Tibial artery (tissue), 4 donors: ENCODE measurements around the gene KIF26B.

ENCODE experiments used
- DNase-seq, 2 donors: peaks; one replicate each; pipeline ENCODE4 v3.0.0-alpha.2; 2019
- H3K27ac ChIP-seq, 2 donors: fragments of 200-600 bp; sonication (generic) in 1 of 2; 1 replicate in 1 of 2; 2 replicates in 1 of 2; pipeline ENCODE4 v1.5.1; 2018 to 2019; ENCODE audit warnings: mild to moderate bottlenecking in 1 of 2
- H3K27me3 ChIP-seq, 2 donors: fragments of 200-600 bp; sonication (generic) in 1 of 2; one replicate each; pipeline versions ENCODE4 v1.5.1 to v1.6.0; 2016 to 2019
- H3K36me3 ChIP-seq, 3 donors: fragments of 200-600 bp; sonication (generic) in 2 of 3; one replicate each; pipeline ENCODE4 v1.5.1; 2016 to 2019; ENCODE audit warnings: mild to moderate bottlenecking in 2 of 3
- H3K4me1 ChIP-seq, 4 donors: fragments of 200-600 bp; sonication (generic) in 2 of 4; 1 replicate in 3 of 4; 2 replicates in 1 of 4; pipeline ENCODE4 v1.5.1; 2016 to 2019
- H3K4me3 ChIP-seq, 2 donors: fragments of 200-600 bp; sonication (generic) in 1 of 2; 1 replicate in 1 of 2; 2 replicates in 1 of 2; pipeline ENCODE4 v1.5.1; 2018 to 2019; ENCODE audit warnings: mild to moderate bottlenecking in 2 of 2
- H3K9me3 ChIP-seq, 3 donors: fragments of 200-600 bp; sonication (generic) in 1 of 3; one replicate each; pipeline ENCODE4 v1.5.1; 2016 to 2019
- intact Hi-C: fragments of 100-400 bp; cut with DNase I; formaldehyde crosslinking; loops from one replicate; pipeline ENCODE4 v1.15.0; 2023; ENCODE audit warnings: low total_unique reads
- TF ChIP-seq, protein P1 (sequence below), 2 experiments: fragments of 200-600 bp in 1 of 2; fragments of 450-650 bp in 1 of 2; IDR thresholded peaks; one replicate each; pipeline ENCODE4 v1.5.1; 2017 to 2019; ENCODE audit warnings: antibody characterized with exemption in 2 of 2, mild to moderate bottlenecking in 1 of 2, moderate library complexity in 1 of 2

The KIF26B gene

DNA sequence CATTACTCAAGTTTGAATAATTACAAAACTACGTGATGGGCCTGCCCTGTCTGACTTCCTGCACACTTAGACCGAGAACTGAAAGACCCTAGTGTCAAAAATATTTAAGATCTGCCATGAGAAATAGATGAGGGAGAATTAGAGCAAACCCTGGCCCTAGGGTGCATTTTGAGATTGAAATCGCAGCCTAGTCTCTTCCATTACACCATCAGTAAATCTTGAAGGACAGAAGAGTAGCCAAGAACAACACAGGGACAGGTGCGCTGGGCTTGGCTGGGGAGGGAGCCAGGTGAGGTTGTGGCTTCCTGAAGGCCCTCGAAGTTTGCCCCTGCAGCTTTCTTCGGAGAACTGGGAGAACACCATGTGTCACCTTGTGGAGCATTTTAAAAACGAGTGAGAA is 36.7 kb upstream of the KIF26B start:
- intact Hi-C loops, result no loop called here
- Histone ChIP-seq H3K4me3 (no peak overlapping the region), H3K27me3 (no peaks in the 10 kb centered on the region), H3K4me1 (no peaks in the 10 kb centered on the region), H3K9me3 (no peaks in the 10 kb centered on the region), H3K27ac (no peak overlapping the region), H3K36me3 (peaks cover 3 to 11% (median 8%) of the 10 kb centered on the region in 3 donors)
- TF ChIP-seq, protein P1, sequence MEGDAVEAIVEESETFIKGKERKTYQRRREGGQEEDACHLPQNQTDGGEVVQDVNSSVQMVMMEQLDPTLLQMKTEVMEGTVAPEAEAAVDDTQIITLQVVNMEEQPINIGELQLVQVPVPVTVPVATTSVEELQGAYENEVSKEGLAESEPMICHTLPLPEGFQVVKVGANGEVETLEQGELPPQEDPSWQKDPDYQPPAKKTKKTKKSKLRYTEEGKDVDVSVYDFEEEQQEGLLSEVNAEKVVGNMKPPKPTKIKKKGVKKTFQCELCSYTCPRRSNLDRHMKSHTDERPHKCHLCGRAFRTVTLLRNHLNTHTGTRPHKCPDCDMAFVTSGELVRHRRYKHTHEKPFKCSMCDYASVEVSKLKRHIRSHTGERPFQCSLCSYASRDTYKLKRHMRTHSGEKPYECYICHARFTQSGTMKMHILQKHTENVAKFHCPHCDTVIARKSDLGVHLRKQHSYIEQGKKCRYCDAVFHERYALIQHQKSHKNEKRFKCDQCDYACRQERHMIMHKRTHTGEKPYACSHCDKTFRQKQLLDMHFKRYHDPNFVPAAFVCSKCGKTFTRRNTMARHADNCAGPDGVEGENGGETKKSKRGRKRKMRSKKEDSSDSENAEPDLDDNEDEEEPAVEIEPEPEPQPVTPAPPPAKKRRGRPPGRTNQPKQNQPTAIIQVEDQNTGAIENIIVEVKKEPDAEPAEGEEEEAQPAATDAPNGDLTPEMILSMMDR (IDR thresholded peaks at IDR 0.05), result no peak
- DNase-seq, result no peak

- Histone ChIP-seq H3K36me3 (peaks cover 4 to 19% (median 8%) of the 10 kb centered on the region in 3 donors), H3K27me3 (no peaks in the 10 kb centered on the region), H3K27ac (no peak overlapping the region), H3K4me1 (no peaks in the 10 kb centered on the region), H3K4me3 (no peak overlapping the region), H3K9me3 (no peaks in the 10 kb centered on the region)
- no peak for DNase-seq
- TF ChIP-seq, protein P1 (IDR thresholded peaks at IDR 0.05), result no peak
- intact Hi-C loops, result no loop called here
Observed at GRCh38 chr1:245118806-245119205, 36.0 kb upstream of the KIF26B start.

GRCh38 chr1:245121523-245121922 is 33.3 kb upstream of the KIF26B start:
- Histone ChIP-seq H3K27ac (no peak overlapping the region), H3K27me3 (peaks cover 0 to 3% of the 10 kb centered on the region in 2 donors), H3K4me1 (no peaks in the 10 kb centered on the region), H3K4me3 (no peak overlapping the region), H3K9me3 (no peaks in the 10 kb centered on the region), H3K36me3 (peaks cover 4 to 34% (median 8%) of the 10 kb centered on the region in 3 donors)
- DNase-seq, result peak in 1 of 2 donors; percentile 21
- intact Hi-C loops, result no loop called here
- TF ChIP-seq, protein P1 (IDR thresholded peaks at IDR 0.05), result no peak

DNA sequence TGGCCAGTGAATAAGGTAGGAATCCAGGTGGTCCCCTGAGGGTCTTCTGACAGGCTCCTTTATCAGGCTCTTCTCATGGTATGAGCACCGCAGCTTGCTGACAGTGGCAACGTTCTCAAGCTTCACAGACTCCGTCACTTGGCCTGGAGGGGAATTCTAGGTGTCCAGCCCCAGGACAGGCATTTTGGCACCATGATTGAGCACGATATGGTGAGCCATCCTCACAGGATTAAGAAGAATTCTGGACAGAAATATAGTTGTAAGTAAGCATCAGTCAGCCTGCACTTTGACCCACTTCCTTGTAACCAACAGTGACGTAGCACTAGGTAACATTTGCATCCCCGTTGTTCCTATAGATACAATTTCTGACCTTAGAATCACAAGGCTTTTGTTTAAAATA is 30.5 kb upstream of the KIF26B start:
- peaks cover 4 to 34% (median 8%) of the 10 kb centered on the region in 3 donors for H3K36me3 ChIP-seq
- DNase-seq, result peak in 1 of 2 donors; percentile 38
- H3K4me1 ChIP-seq, result no peaks in the 10 kb centered on the region
- H3K4me3 ChIP-seq, result no peak overlapping the region
- TF ChIP-seq, protein P1 (IDR thresholded peaks at IDR 0.05), result no peak
- no peak overlapping the region for H3K27ac ChIP-seq
- H3K27me3 ChIP-seq, result peaks cover 0 to 15% of the 10 kb centered on the region in 2 donors
- no peaks in the 10 kb centered on the region for H3K9me3 ChIP-seq
- intact Hi-C loops, result no loop called here

DNA sequence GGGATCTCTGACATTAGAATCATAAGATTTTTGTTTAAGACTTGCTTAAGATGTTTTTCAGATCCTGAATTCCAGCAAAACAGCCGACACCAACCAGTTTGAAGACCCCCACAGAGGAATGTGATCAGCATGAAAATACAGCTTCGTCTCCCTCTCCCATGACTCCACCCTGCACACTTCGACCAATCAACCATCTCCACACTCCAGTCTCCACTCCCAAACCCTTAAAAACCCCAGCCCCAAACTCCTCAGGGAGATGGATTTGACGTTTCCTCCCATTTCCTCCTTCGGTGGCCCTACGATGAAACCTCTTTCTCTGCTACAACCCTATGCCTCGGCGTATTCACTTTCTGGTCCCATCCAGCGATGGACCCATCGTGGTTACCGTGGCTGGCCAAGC is 30.1 kb upstream of the KIF26B start:
- Histone ChIP-seq H3K27ac (no peak overlapping the region), H3K27me3 (peaks cover 0 to 19% of the 10 kb centered on the region in 2 donors), H3K9me3 (no peaks in the 10 kb centered on the region), H3K4me1 (no peaks in the 10 kb centered on the region), H3K4me3 (no peak overlapping the region), H3K36me3 (peaks cover 4 to 34% (median 8%) of the 10 kb centered on the region in 3 donors)
- TF ChIP-seq, protein P1 (IDR thresholded peaks at IDR 0.05), result no peak
- intact Hi-C loops, result no loop called here
- peak in 1 of 2 donors; percentile 17 for DNase-seq

DNA sequence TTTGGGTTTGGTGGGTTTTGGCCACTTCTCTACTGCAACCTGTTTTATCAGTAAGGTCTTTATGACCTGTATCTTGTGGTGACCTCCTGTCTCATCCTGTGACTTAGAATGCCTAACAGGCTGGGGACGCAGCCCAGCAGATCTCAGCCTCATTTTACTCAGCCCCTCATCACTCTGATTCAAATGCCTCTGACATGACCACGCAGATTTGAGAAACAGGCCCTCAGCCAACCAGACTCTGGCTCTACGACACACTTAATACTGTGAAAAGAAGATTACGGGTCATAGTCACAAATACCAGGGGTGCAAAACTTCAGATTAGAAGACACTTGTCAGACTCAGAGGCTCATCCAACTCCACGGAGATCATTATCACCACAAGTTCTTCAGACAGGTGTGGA is 28.3 kb upstream of the KIF26B start:
- Histone ChIP-seq H3K4me1 (no peaks in the 10 kb centered on the region), H3K4me3 (no peak overlapping the region), H3K9me3 (no peaks in the 10 kb centered on the region), H3K36me3 (peaks cover 4 to 34% (median 8%) of the 10 kb centered on the region in 3 donors), H3K27ac (no peak overlapping the region), H3K27me3 (peaks cover 0 to 24% of the 10 kb centered on the region in 2 donors)
- peak in 1 of 2 donors; percentile 9 for DNase-seq
- intact Hi-C loops, result no loop called here
- TF ChIP-seq, protein P1 (IDR thresholded peaks at IDR 0.05), result no peak
